22Rv1 (cell line): ENCODE measurements around the gene OLIG2.

ENCODE experiments used
- ZFX ChIP-seq: fragments of 450-650 bp; IDR thresholded peaks from 2 replicates; pipeline ENCODE4 v1.6.1; 2017; ENCODE audit warnings: antibody characterized with exemption, borderline replicate concordance
- TF ChIP-seq, protein P1 (sequence below): fragments of 450-650 bp; IDR thresholded peaks from 2 replicates; pipeline ENCODE4 v1.5.1; 2017; ENCODE audit warnings: mild to moderate bottlenecking

DNA sequence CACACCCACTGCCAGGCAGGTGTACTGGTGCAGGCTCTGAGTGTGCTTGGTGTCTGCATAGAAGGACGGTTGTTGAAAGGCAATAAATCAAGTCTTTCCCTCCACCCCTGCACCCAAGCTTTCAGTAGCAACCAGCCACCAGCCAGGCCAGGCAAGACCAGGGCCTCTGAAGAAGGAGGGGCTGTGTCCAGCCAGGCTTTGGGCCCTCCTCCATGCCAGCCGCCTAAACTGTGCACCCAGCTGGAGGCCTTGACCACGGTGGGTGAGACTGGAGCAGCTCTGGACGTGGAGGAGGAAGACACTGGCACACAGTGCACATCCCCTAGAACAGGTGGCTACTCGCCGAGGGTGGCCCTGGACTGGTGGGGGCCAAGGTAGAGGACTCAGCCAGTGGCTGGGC is 4.9 kb downstream of the OLIG2 start:
- TF ChIP-seq, protein P1, sequence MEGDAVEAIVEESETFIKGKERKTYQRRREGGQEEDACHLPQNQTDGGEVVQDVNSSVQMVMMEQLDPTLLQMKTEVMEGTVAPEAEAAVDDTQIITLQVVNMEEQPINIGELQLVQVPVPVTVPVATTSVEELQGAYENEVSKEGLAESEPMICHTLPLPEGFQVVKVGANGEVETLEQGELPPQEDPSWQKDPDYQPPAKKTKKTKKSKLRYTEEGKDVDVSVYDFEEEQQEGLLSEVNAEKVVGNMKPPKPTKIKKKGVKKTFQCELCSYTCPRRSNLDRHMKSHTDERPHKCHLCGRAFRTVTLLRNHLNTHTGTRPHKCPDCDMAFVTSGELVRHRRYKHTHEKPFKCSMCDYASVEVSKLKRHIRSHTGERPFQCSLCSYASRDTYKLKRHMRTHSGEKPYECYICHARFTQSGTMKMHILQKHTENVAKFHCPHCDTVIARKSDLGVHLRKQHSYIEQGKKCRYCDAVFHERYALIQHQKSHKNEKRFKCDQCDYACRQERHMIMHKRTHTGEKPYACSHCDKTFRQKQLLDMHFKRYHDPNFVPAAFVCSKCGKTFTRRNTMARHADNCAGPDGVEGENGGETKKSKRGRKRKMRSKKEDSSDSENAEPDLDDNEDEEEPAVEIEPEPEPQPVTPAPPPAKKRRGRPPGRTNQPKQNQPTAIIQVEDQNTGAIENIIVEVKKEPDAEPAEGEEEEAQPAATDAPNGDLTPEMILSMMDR: no peak
- TF ChIP-seq ZFX: no peak
